ENCODE data around the gene AP4M1.

Gene AP4M1

DNA sequence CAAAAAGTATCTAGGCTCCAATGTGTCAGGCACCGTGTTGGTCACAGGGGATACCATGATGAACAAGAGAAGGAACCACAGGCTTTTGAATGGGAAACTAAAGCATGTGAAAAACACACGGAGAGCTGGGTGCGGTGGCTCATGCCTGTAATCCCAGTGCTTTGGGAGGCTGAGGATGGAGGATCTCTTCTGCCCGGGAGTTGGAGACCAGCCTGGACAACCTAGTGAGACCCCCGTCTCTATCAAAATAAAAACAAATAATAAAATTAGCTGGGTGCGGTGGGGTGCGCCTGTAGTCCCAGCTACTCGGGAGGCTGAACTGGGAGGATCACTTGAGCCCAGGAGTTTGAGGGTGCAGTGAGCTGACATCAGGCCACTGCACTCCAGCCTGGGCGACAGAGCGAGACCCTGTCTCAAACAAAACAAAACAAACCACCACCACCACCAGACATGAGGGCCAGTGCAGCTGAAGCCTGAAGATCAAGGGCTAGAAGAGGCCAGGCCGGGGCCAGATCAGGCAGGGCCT lies 13.3 kb upstream of the AP4M1 start:
- no peak for DNase-seq

DNA sequence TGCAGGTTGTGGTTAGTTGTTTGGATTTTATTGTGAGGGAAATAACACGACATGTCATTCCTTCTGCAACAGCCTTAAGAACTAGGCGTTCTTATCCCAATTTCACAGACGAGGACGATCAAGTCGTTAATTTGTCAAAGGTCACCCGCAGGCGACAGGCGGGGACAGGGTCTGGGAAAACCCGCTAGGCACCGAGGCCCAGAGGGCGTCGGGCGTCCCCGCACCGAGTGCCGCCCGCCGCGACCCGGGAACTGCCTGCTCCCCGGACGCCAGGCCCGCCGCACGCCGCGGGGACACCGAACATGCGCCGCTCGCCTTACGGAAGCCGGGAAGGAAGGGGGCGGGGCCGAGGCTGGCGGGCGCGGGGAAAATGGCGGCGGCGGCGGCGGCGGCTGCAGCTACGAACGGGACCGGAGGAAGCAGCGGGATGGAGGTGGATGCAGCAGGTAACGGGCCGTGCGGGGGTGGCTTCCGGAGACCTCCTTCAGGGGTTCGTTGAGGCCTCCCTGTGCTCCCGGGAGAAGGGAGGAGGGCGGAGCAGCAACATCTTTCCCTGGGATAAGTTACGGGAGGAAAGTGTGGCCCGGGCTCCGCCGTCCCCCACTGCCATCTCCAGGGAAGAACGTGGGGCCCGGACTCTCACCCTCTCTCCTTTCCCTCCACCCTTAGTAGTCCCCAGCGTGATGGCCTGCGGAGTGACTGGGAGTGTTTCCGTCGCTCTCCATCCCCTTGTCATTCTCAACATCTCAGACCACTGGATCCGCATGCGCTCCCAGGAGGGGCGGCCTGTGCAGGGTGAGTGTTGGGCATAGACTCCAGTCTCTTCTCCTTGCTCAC lies 12.6 kb upstream of the AP4M1 start, which contains the start of gene COPS6:
Gene COPS6 (plus strand): TSS at position 349 of the 837 bp plus-strand sequence. CDS start 22 bp downstream, at position 371.
- DNase-seq, result peak; percentile 72

DNA sequence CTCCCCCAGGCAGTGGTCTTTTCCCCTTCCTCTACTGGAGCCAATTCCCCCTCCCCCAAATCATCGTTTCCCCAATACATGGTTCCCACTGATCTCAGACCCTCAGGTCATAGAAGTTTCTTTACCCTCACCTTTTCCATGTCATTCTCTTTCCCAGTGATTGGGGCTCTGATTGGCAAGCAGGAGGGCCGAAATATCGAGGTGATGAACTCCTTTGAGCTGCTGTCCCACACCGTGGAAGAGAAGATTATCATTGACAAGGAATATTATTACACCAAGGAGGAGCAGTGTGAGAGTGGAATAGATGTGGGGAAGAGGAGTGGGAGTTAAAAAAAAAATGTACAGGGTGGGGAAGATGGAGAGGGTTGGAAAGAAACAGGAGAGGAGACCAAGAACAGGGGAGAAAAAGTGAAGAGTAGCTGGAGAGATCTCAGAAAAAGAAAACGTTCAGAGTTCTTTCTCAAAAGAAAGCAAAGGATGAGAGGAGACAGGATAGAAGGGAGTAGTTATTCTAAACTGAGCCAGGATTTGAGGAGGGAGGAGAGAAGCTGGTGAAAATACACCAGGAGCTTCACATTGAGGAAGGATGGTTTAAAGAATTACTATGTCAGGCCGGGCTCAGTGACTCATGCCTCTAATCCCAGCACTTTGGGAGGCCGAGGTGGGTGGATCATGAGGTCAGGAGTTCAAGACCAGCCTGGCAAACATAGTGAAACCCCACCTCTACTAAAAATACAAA lies 11.8 kb upstream of the AP4M1 start:
- DNase-seq, result peak; percentile 53

DNA sequence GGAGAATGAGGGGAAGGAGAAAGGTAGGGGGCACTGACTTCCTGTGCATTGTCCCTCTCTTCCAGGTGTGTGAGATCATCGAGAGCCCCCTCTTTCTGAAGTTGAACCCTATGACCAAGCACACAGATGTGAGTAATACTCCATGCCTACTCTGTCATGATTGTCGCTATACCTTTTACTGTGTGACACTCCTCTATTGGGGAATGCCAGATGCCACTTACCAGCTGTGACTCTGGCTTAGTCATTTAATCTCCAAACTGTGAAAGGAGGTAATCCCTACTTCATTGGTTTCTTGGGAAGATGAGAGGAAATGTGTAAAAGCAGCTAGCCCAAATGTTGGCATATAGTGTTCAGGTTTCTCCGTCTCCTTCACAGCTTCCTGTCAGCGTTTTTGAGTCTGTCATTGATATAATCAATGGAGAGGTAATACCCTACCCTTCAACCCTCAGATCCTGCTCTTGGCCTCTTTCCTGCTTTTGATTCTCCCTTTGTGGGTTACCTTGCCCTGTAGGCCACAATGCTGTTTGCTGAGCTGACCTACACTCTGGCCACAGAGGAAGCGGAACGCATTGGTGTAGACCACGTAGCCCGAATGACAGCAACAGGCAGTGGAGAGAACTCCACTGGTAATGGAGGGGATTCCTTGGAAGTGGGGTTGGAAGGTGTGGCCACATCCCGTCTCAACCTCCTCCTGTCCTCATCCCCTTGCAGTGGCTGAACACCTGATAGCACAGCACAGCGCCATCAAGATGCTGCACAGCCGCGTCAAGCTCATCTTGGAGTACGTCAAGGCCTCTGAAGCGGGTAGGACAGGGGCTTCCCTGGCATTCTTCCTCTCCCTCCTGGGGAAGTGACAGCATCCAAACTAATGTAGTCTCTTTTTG lies 10.7 kb upstream of the AP4M1 start:
- peak; percentile 22 for DNase-seq

DNA sequence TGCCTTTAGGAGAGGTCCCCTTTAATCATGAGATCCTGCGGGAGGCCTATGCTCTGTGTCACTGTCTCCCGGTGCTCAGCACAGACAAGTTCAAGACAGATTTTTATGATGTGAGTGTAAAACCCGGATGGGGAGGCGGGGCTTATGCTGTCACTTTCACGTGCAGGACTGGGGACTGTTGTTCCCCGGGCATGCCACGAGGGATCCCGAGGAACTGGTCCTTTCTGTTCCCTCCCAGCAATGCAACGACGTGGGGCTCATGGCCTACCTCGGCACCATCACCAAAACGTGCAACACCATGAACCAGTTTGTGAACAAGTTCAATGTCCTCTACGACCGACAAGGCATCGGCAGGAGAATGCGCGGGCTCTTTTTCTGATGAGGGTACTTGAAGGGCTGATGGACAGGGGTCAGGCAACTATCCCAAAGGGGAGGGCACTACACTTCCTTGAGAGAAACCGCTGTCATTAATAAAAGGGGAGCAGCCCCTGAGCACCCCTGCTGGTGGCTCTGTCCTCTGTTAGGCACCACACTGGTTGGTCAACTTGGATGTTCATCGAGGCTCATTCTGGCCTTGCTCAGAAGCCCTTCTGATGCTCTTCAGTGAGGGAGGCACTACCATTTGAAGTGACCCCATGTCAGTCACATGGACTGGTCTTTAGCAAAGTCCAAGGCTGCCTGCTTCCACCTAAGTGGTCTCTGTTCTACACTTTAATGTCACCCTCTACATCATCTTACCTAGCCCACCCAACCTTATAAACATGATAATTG lies 9.8 kb upstream of the AP4M1 start:
- peak; percentile 71 for DNase-seq

DNA sequence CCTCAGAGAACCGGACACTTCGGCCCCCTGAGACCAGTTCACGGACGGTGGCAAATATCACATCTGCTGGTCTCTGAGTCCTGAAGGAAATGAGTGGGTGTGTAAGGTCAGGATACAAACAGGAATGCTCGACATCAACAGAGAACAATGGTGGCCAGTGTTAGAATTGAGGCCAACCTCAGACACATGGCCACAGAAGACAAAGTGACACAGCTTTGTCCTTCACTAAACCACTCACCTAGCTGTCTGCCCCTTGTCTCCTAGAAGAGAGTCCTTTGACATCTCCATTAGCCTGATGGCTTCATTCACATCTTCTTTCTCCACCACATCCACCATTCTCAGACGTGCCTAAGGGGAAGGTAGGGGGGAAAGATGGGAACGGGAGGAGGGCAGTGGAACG lies 8.4 kb upstream of the AP4M1 start:
- no peak for DNase-seq

DNA sequence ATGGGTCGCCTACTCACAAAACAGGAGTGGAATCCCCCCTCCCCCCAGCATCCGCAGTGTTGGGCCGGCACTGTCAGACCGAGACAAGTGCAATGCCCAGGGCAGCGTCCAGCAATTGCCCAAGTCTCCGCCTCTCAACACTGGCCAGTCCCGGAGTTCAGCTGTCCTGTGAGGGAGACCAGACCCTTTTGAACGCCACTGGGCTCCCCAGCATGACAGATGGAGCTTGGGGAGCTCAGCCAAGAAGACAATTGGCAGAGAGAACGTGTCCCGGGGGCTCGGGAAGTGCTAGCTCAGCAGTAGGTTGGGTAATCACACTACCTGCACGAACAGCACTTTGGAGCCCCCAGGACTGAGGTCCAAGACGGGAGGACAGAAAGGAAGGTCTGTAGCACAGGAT lies 7.9 kb upstream of the AP4M1 start:
- no peak for DNase-seq

DNA sequence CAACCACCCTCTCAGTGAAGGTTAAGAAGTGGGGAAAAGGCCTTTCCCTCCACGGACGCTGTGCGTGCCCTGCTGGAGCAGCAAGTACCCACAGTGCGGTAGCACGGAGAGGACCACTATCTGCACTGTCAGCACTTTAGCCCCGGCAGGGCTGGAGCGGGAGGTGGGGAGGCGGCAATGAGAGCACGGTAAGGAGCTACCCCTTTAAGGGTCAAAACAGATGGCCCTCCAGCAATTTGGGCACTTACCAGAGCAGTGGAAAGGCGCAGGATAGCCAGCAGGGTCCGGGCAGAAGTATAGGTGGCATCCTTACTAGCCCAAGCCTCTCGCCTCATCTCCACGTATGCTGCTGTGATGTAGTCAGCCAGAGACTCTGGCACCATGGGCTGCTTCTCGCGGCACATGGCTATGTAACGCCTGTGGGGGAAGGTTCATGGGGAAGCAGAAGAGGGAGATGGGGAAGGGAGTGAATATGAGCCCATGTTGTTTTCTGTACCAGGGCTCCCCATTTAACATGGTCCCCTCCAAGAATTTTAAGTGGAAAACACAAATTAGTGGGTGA lies 7.4 kb upstream of the AP4M1 start:
- DNase-seq, result no peak

DNA sequence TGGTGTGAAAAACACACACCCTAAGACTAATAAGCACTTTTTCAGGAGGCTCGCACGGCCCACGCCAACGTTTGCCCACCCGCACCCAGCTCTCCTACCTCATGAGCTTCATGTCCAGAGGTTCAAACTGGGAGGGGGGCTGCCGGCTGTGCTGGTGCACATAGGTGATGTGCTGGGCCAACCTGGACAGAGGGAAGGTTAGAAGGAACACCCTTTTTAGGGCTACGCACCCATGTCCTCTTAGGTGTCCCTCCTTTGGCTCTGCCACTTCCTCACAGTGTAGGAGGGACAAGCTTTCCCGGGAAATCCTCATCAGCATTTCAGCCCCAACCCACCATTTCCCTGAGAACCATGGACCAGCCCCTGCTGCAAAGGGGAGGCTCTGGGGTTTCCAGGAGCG lies 6.2 kb upstream of the AP4M1 start:
- DNase-seq, result no peak

DNA sequence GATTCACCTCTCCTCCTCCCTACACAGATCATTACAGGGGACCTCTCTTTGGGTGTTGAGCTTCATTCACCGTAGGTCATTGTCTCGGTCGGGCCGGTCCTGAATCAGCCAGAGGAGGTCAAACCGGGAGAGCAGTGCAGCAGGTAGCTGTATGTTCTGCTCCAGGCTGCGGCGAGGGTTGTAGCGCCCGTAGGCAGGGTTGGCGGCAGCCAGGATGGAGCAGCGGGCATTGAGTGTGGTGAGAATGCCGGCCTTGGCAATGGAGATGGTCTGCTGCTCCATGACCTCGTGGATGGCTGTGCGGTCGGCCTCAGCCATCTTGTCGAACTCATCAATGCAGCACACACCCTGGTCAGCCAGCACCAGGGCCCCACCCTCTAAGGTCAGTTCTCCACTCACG lies 5.7 kb upstream of the AP4M1 start:
- DNase-seq, result no peak

DNA sequence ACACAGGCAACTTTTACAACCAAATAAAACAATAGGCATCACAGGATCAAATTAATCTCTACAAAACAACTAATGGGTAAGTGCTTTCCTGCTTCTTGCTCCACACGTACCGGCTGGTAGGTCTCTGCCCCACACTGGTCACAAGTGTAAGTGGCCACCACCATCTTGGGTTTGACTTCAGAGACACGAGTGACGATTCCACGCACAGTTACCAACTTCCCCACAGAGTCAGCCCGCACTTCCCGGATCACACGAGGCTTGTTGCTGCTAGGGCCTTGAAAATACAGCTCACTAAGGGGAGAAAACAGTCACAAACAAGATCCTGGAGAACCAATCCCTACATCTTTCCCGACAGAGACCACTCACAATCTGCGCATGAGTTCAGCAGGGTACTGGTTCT lies 2.5 kb upstream of the AP4M1 start:
- DNase-seq, result no peak

DNA sequence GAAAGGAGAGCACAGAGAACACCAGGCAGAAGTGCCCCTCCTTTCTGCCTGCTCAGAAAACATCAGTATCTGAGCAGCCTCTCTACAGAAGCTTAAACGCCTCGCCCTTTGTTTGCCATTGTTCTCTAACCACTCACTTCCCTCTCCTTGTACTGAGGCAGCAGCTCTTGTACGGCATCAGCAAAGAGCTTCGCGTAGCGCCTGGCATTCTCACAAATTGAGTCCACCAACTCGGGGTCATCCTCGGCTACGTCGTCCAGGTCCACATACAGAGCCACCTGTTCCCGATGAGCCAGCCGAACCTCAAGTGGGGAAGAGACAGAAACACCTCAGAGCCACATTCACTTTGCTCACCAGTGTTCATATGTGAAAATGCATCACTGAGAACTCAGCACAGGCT lies 2.0 kb upstream of the AP4M1 start:
- no peak for DNase-seq

DNA sequence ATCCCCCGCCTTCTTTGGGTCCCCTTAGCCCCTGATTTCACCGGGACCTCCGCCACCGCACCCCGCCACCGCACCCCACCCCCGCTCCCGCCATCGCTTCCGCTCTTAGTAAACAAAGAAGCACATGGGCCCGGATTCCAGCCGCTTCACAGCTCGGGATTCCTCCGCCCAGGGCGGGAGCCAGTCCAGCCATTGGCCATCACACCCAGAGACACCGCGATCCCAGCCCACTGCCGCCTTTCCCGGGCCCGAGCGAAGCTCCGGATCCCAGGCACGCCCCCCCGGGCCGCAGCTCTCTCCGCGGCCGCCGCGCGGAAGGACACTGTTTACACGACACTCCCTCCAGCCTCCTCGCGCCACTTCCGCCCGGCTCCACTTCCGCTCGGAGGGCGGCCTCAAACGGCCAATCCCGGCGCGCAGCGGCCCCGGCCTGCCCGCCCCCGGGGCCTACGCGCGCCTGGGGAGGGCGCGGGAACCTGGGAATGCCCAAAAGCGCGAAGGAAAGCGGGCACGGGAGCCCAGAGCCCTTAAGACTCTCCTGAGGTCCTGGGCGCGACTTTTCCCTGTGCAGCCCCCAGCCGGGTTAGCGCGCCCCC lies 925 bp upstream of the AP4M1 start:
- peak; percentile 96 for DNase-seq

DNA sequence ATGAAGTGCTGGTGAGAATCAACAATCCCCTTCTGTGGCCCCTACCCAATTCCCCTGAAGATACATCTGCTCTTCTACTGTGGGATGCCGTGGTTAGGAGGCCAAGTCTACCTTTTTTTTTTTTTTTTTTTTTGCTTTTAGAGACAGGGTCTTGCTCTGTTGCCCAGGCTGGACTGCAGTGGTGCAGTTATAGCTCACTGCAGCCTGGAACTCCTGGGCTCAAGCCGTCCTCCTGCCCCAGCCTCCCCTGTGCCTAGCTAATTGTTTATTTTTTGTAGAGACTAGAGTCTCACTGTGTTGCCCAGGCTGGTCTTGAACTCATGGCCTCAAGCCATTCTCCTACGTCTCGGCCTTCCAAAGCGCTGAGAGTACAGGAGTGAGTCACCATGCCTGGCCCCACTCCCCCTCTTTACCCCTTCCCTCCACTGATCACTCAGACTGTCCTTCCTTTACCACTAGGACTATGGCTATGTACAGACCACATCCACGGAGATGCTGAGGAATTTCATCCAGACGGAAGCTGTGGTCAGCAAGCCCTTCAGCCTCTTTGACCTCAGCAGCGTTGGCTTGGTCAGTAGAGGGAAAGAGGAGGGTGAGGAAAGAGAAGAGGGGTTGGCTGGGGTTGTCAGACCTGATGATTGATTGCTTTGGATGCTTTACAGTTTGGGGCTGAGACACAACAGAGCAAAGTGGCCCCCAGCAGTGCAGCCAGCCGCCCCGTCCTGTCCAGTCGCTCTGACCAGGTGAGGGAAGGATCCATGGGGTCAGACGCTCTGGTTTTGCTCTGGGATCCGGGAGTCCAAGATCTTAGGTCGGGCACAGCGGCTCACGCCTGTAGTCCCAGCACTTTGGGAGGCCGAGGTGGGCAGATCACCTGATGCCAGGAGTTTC lies 1.8 kb downstream of the AP4M1 start:
- peak; percentile 99 for DNase-seq

DNA sequence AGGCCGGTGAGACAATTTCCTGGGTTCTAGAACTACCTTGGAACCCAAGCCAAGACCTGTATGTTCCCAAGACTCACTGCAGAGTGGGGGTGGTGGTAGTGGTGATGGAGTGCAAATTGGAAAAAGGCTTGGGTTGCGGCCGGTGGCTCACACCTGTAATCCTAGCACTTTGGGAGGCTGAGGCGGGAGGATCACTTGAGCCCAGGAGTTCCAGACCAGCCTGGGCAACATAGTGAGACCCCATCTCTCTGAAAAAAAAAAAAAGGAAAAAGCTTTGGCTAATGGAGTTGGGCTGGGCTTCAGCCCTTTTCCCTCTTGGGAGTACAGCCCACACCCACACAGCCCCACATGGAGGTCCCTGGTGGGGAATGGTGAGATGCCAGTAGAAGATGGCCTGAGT lies 4.1 kb downstream of the AP4M1 start:
- DNase-seq, result no peak

DNA sequence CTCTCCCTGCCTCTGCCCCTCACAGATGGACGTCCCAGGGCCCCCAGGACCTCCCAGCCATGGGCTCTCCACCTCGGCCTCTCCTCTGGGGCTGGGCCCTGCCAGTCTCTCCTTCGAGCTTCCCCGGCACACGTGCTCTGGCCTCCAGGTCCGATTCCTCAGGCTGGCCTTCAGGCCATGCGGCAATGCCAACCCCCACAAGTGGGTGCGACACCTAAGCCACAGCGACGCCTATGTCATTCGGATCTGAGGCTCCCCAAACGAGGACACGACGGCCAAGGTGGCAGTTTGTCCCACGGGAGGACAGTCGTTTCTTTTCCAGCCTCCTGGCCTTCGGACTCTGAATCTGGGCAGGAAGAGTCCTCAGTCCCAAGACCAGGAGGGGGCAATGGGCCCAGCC lies 5.2 kb downstream of the AP4M1 start:
- DNase-seq, result no peak

DNA sequence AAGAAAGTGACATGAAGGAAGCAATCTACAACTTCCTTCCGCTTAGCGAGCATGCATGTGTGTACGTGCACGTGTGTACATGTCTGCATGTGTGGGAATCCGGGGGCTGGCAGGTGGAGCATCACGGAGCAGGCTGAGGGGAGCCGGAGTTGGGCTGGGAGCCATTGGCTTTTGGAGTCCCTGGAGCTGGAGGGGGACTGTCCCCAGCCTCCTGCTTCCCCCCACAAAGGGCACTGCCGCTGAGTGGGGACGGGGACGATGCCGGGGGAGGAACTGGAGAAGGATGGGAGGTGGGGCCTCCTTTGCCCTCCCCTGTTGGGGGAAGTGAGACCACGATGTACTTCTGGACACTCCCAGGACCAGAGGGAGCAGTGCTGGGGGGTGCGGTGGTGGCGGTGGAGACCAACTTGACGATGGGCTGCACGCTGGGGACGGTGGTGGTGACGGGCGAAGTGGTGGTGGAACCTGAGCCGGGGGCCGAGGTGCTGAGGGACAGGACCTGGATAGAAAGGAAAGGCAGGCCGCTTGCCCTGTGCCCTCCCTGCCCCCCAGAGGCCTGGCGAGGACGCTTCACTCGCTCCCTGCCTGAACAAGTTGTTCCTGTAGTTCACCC lies 5.8 kb downstream of the AP4M1 start:
- DNase-seq, result no peak

DNA sequence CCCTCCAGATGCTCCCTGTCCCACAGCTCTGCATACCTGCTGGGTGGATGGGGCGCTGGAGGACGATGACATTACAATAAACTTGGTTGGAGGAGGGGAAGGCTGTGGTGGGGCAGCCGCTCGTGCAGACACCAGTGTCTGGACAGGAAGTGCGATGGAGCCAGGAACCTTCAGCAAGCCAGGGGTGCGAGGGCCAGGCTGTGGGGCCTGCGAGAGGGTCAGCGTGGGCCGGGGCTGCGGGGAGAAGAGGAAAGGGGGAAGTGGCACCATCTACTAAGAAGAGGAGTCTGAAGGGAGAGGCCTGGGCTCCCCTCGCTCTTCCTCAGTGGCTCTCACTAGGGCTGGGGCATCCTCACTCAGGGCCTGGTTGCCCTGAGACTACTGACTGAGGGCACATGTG lies 6.4 kb downstream of the AP4M1 start:
- DNase-seq, result no peak

DNA sequence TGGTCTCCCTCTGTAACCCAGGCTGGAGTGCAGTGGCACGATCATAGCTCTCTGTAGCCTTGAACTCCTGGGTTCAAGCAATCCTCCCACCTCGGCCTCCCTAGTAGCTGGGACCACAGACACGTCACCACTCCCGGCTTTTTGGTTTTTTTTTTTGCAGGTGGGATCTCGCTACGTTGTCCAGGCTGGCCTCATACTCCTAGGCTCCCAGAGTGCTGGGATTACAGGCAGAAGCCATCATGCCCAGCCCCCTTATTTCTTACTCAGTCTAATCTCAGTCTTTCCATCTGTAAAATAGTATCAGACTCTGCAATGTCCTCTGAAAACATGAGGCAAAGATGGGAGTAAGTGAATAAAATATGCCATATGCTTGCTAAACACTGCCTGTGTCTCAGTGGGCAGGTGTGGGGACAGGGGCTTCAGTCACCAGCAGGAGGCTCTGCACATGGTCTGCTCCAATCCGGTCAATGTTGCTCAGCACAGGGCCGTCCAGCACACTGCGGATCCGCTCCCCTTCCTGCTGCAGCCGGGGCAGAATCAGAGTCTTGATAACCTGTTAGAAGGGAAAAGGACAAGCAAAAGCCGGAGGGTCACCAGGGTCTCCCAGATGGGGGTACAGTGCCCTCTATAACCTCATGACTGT lies 8.2 kb downstream of the AP4M1 start:
- DNase-seq, result no peak
